Endodermal cell (in vitro differentiated cells): Measurements from ENCODE around the gene APBA2. TPM values are rescaled to one million over a fixed set of nuclear protein-coding genes. Genes with fewer than 3 reads are reported as not detected.

ENCODE experiments used
- DNase-seq: peaks from one replicate; pipeline ENCODE4 v3.0.0-alpha.2; 2017
- H3K27ac ChIP-seq: 2 replicates; pipeline ENCODE4 v1.5.1; 2013; ENCODE audit warnings: mild to moderate bottlenecking, low read depth, low read length, moderate library complexity
- H3K27me3 ChIP-seq: 2 replicates; pipeline ENCODE4 v1.6.1; 2013; ENCODE audit warnings: mild to moderate bottlenecking, low read length, moderate library complexity; ENCODE audit not compliant: insufficient read depth, control insufficient read depth, poor library complexity, severe bottlenecking
- H3K36me3 ChIP-seq: 2 replicates; pipeline ENCODE4 v1.7.0; 2013; ENCODE audit warnings: mild to moderate bottlenecking, low read length, moderate library complexity; ENCODE audit not compliant: control insufficient read depth, insufficient read depth
- H3K4me1 ChIP-seq: one replicate; pipeline ENCODE4 v1.7.0; 2013; ENCODE audit warnings: low read length; ENCODE audit not compliant: control insufficient read depth, insufficient read depth
- H3K4me3 ChIP-seq: 2 replicates; pipeline ENCODE4 v1.5.1; 2013; ENCODE audit warnings: mild to moderate bottlenecking, low read length, moderate library complexity
- H3K9ac ChIP-seq: 2 replicates; pipeline ENCODE4 v1.6.1; 2013; ENCODE audit warnings: mild to moderate bottlenecking, low read length, moderate library complexity; ENCODE audit not compliant: poor library complexity, severe bottlenecking; ENCODE audit errors: extremely low read depth
- H3K9me3 ChIP-seq: 2 replicates; pipeline ENCODE4 v1.6.1; 2013; ENCODE audit warnings: mild to moderate bottlenecking, low read length, moderate library complexity; ENCODE audit not compliant: control insufficient read depth
- H3K27ac Mint-ChIP-seq: 2 replicates; pipeline ENCODE4 v1.8.0; 2020; ENCODE audit warnings: mixed read lengths
- H3K27me3 Mint-ChIP-seq: 2 replicates; pipeline ENCODE4 v1.8.0; 2021; ENCODE audit warnings: mild to moderate bottlenecking, mixed read lengths; ENCODE audit not compliant: insufficient read depth
- H3K36me3 Mint-ChIP-seq: 2 replicates; pipeline ENCODE4 v1.8.0; 2020; ENCODE audit warnings: low read depth, mixed read lengths
- H3K4me1 Mint-ChIP-seq: 2 replicates; pipeline ENCODE4 v1.8.0; 2020; ENCODE audit warnings: mixed read lengths
- H3K4me3 Mint-ChIP-seq: 2 replicates; pipeline ENCODE4 v1.8.0; 2020; ENCODE audit warnings: mild to moderate bottlenecking, moderate library complexity, mixed read lengths
- H3K9me3 Mint-ChIP-seq: 2 replicates; pipeline ENCODE4 v1.8.0; 2020; ENCODE audit warnings: mild to moderate bottlenecking, mixed read lengths
- CTCF ChIP-seq: fragments of 200-600 bp; sonication (generic); conservative IDR thresholded peaks from 2 replicates; pipeline ENCODE4 v1.5.0; 2021; ENCODE audit warnings: antibody characterized with exemption, mild to moderate bottlenecking
- whole genome bisulfite sequencing, 2 experiments: methylation state at CpG; one replicate each; pipeline versions ENCODE4 v1.1.5 to v1.1.7; 2013; ENCODE audit warnings: missing lambda C conversion rate in 2 of 2, mixed read lengths in 1 of 2; ENCODE audit not compliant: insufficient coverage in 1 of 2, insufficient read length in 1 of 2; 5-methylcytosine and 5-hydroxymethylcytosine counted together
- total RNA-seq, 2 donors: library from RNA; stranded (reverse); fragmentation: NEBNext Ultra II Directional in 1 of 2; extraction: Animal tissue kit (Norgen Biotek cat#: 25700) in 1 of 2; gene quantifications; 2 replicates in 1 of 2; 3 replicates in 1 of 2; pipeline ENCODE4 v1.2.1, GENCODE V29; 2021

The APBA2 gene
- total RNA-seq, 2 donors from 2014 or later, result 27.1 to 27.3 TPM

GRCh38 chr15:28881170-28881569, 4.6 kb upstream of the APBA2 start:
- H3K9me3 ChIP-seq, result no peaks in the 10 kb centered on the region
- Mint-ChIP-seq H3K27me3 (peaks cover 23% of the 10 kb centered on the region), H3K36me3 (no peaks in the 10 kb centered on the region), H3K9me3 (no peaks in the 10 kb centered on the region), H3K4me1 (peaks cover 7% of the 10 kb centered on the region), H3K4me3 (no peak overlapping the region), H3K27ac (no peak overlapping the region)
- 79 to 86% methylated on average over 2 to 3 of the region's 3 CpGs for WGBS, 2 experiments
- H3K4me3 ChIP-seq, result no peak overlapping the region
- no peak overlapping the region for H3K9ac ChIP-seq
- H3K4me1 ChIP-seq, result peaks cover 8% of the 10 kb centered on the region
- H3K27ac ChIP-seq, result no peak overlapping the region
- H3K36me3 ChIP-seq, result no peaks in the 10 kb centered on the region
- peaks cover 11% of the 10 kb centered on the region for H3K27me3 ChIP-seq
- TF ChIP-seq CTCF, result no peak
- no peak for DNase-seq

- Histone ChIP-seq H3K36me3 (no peaks in the 10 kb centered on the region), H3K4me1 (peaks cover 4% of the 10 kb centered on the region), H3K9me3 (no peaks in the 10 kb centered on the region), H3K27ac (no peak overlapping the region), H3K27me3 (peaks cover 13% of the 10 kb centered on the region), H3K4me3 (no peak overlapping the region), H3K9ac (no peak overlapping the region)
- DNase-seq, result no peak
- peaks cover 5% of the 10 kb centered on the region for H3K4me1 Mint-ChIP-seq
- H3K4me3 Mint-ChIP-seq, result no peak overlapping the region
- H3K27me3 Mint-ChIP-seq, result peaks cover 25% of the 10 kb centered on the region
- H3K9me3 Mint-ChIP-seq, result no peaks in the 10 kb centered on the region
- WGBS, 2 experiments, result 90% methylated on average over 1 of the region's 1 CpG; no CpG with 5 or more reads in 1 of the 2 experiments
- TF ChIP-seq CTCF, result no peak
- no peak overlapping the region for H3K27ac Mint-ChIP-seq
- H3K36me3 Mint-ChIP-seq, result no peaks in the 10 kb centered on the region
Observed at GRCh38 chr15:28881600-28881999, 4.2 kb upstream of the APBA2 start.

- Mint-ChIP-seq H3K27me3 (peaks cover 33% of the 10 kb centered on the region), H3K9me3 (no peaks in the 10 kb centered on the region), H3K36me3 (no peaks in the 10 kb centered on the region), H3K4me1 (peaks cover 19% of the 10 kb centered on the region), H3K27ac (no peak overlapping the region), H3K4me3 (peak overlapping the region; percentile 57)
- H3K36me3 ChIP-seq, result no peaks in the 10 kb centered on the region
- peaks cover 22% of the 10 kb centered on the region for H3K27me3 ChIP-seq
- H3K9ac ChIP-seq, result no peak overlapping the region
- no peak overlapping the region for H3K27ac ChIP-seq
- TF ChIP-seq CTCF, result no peak
- 90 to 92% methylated on average over 7 to 11 of the region's 11 CpGs for WGBS, 2 experiments
- no peaks in the 10 kb centered on the region for H3K4me1 ChIP-seq
- H3K4me3 ChIP-seq, result no peak overlapping the region
- H3K9me3 ChIP-seq, result no peaks in the 10 kb centered on the region
- no peak for DNase-seq
Observed at GRCh38 chr15:28884151-28884940, 1.4 kb upstream of the APBA2 start.
